ENCODE measurements around the gene SEC31A. TPM values are rescaled to one million over a fixed set of nuclear protein-coding genes. Genes with fewer than 3 reads are reported as not detected.

The SEC31A gene
- total and polyA plus RNA-seq, 10 donors = 63.6 to 204 (median 146) TPM

- Histone ChIP-seq H3K4me1 (peaks cover 0 to 9% (median 4%) of the 10 kb centered on the region in 6 donors), H3K4me3 (no peak overlapping the region), H3K9me3 (no peaks in the 10 kb centered on the region), H3K27ac (no peak overlapping the region), H3K36me3 (no peaks in the 10 kb centered on the region), H3K27me3 (replicated peaks in 1 of 7) (no peaks in the 10 kb centered on the region)
- DNase-seq = no peak
- no peak for TF ChIP-seq POLR2A (IDR thresholded peaks at IDR 0.05)
- no peak for TF ChIP-seq POLR2AphosphoS5 (IDR thresholded peaks at IDR 0.05)
- TF ChIP-seq, protein P1, sequence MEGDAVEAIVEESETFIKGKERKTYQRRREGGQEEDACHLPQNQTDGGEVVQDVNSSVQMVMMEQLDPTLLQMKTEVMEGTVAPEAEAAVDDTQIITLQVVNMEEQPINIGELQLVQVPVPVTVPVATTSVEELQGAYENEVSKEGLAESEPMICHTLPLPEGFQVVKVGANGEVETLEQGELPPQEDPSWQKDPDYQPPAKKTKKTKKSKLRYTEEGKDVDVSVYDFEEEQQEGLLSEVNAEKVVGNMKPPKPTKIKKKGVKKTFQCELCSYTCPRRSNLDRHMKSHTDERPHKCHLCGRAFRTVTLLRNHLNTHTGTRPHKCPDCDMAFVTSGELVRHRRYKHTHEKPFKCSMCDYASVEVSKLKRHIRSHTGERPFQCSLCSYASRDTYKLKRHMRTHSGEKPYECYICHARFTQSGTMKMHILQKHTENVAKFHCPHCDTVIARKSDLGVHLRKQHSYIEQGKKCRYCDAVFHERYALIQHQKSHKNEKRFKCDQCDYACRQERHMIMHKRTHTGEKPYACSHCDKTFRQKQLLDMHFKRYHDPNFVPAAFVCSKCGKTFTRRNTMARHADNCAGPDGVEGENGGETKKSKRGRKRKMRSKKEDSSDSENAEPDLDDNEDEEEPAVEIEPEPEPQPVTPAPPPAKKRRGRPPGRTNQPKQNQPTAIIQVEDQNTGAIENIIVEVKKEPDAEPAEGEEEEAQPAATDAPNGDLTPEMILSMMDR (IDR thresholded peaks at IDR 0.05 in 8 of 11, conservative IDR thresholded peaks at IDR 0.05 in 3 of 11) = no peak
- intact Hi-C loops (cut with DNase I; ENCODE audit: low total_unique reads) = no loop called here
- WGBS, 5 donors = 47 to 53% (median 50%) methylated on average over 9 of the region's 9 CpGs
These were observed 106.0 kb downstream of the SEC31A start for GRCh38 chr4:82784681-82785610.

- no peak overlapping the region for H3K4me3 ChIP-seq
- WGBS, 5 donors = 73 to 84% (median 81%) methylated on average over 5 of the region's 5 CpGs
- intact Hi-C loops (cut with DNase I; ENCODE audit: low total_unique reads) = no loop called here
- peaks cover 0 to 9% (median 4%) of the 10 kb centered on the region in 6 donors for H3K4me1 ChIP-seq
- no peaks in the 10 kb centered on the region for H3K9me3 ChIP-seq
- no peaks in the 10 kb centered on the region for H3K27me3 ChIP-seq (replicated peaks in 1 of 7)
- TF ChIP-seq POLR2A (IDR thresholded peaks at IDR 0.05) (no peak), POLR2AphosphoS5 (IDR thresholded peaks at IDR 0.05) (no peak)
- TF ChIP-seq, protein P1 (IDR thresholded peaks at IDR 0.05 in 8 of 11, conservative IDR thresholded peaks at IDR 0.05 in 3 of 11) = no peak
- no peaks in the 10 kb centered on the region for H3K36me3 ChIP-seq
- DNase-seq = no peak
- no peak overlapping the region for H3K27ac ChIP-seq
These were observed 108.2 kb downstream of the SEC31A start for GRCh38 chr4:82782626-82783345.

DNA sequence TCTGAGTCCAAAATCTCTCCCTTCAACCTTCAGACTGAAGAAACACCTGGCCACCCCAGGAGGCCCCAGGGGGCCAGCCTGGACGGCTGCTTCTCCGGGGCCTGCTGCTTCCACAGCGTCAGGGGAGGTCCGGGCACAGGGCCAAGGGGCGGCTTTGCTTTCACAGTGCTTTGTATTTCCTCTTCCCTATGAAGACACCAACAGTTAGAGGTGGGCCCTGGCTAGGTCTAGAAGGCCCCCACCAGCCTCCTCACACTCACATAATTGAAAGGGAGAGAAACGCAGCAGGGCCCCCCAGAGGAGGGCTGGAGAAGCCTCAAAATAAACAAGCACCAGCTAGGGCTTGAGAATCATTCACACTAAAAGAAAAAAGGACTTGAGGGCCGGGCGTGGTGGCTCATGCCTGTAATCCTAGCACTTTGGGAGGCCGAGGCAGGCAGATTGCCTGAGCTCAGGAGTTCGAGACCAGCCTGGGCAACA lies 110.2 kb downstream of the SEC31A start:
- H3K4me1 ChIP-seq = peaks cover 0 to 9% (median 4%) of the 10 kb centered on the region in 6 donors
- no peak for TF ChIP-seq POLR2AphosphoS5 (IDR thresholded peaks at IDR 0.05)
- TF ChIP-seq, protein P1 (IDR thresholded peaks at IDR 0.05 in 8 of 11, conservative IDR thresholded peaks at IDR 0.05 in 3 of 11) = no peak
- TF ChIP-seq POLR2A (IDR thresholded peaks at IDR 0.05) = no peak
- H3K27me3 ChIP-seq (replicated peaks in 1 of 7) = no peaks in the 10 kb centered on the region
- H3K4me3 ChIP-seq = no peak overlapping the region
- WGBS, 5 donors = 35 to 41% (median 38%) methylated on average over 10 of the region's 10 CpGs
- H3K27ac ChIP-seq = peak overlapping the region in 1 of 8 donors; percentile 1
- no peaks in the 10 kb centered on the region for H3K36me3 ChIP-seq
- intact Hi-C loops (cut with DNase I; ENCODE audit: low total_unique reads) = no loop called here
- DNase-seq = peak; percentile 81
- H3K9me3 ChIP-seq = no peaks in the 10 kb centered on the region
